Measurements from ENCODE around the gene TIMM44.

TIMM44 gene

GRCh38 chr19:7923295-7924191 is 19.9 kb downstream of the TIMM44 start:
- no peak for TF ChIP-seq CTCF (IDR thresholded peaks at IDR 0.05; ENCODE audit: unreplicated experiment in 3 of 3)
- H3K4me1 Mint-ChIP-seq = peaks cover 27% of the 10 kb centered on the region
- H3K4me3 Mint-ChIP-seq = peak overlapping the region; percentile 59 to 77 (median 74)
- H3K27ac Mint-ChIP-seq = peak overlapping the region in 1 of 3 experiments; percentile 53
- H3K9me3 Mint-ChIP-seq = no peaks in the 10 kb centered on the region
- H3K27me3 Mint-ChIP-seq (ENCODE audit: low read depth) = peaks cover 15% of the 10 kb centered on the region
- H3K36me3 Mint-ChIP-seq (ENCODE audit: low read depth) = peaks cover 5% of the 10 kb centered on the region

- no peaks in the 10 kb centered on the region for H3K9me3 Mint-ChIP-seq
- peaks cover 22% of the 10 kb centered on the region for H3K4me1 Mint-ChIP-seq
- peak overlapping the region; percentile 49 to 63 (median 59) for H3K4me3 Mint-ChIP-seq
- H3K27me3 Mint-ChIP-seq (ENCODE audit: low read depth) = peaks cover 22% of the 10 kb centered on the region
- no peaks in the 10 kb centered on the region for H3K36me3 Mint-ChIP-seq (ENCODE audit: low read depth)
- TF ChIP-seq CTCF (IDR thresholded peaks at IDR 0.05; ENCODE audit: unreplicated experiment in 3 of 3) = no peak
- peak overlapping the region in 1 of 3 experiments; percentile 53 for H3K27ac Mint-ChIP-seq
Measured at GRCh38 chr19:7922836-7923195, 20.6 kb downstream of the TIMM44 start.

- peaks cover 22% of the 10 kb centered on the region for H3K4me1 Mint-ChIP-seq
Measured at GRCh38 chr19:7921967-7922835, 21.3 kb downstream of the TIMM44 start.

GRCh38 chr19:7921302-7921966 is 22.0 kb downstream of the TIMM44 start:
- Mint-ChIP-seq H3K4me1 (peaks cover 22% of the 10 kb centered on the region), H3K36me3 (ENCODE audit: low read depth) (no peaks in the 10 kb centered on the region), H3K4me3 (peak overlapping the region; percentile 83 to 90 (median 90)), H3K9me3 (no peaks in the 10 kb centered on the region), H3K27me3 (ENCODE audit: low read depth) (peaks cover 31% of the 10 kb centered on the region), H3K27ac (peak overlapping the region; percentile 89 to 94 (median 92))
- TF ChIP-seq CTCF (IDR thresholded peaks at IDR 0.05; ENCODE audit: unreplicated experiment in 3 of 3) = no peak

More at GRCh38 chr19:7921967-7922835, 21.3 kb downstream of the TIMM44 start:
- no peak for TF ChIP-seq CTCF (IDR thresholded peaks at IDR 0.05; ENCODE audit: unreplicated experiment in 3 of 3)
- H3K27ac Mint-ChIP-seq = peak overlapping the region in 2 of 3 experiments; percentile 15 to 44
- H3K4me3 Mint-ChIP-seq = peak overlapping the region; percentile 65 to 77 (median 66)
- H3K27me3 Mint-ChIP-seq (ENCODE audit: low read depth) = peaks cover 25% of the 10 kb centered on the region
- no peaks in the 10 kb centered on the region for H3K9me3 Mint-ChIP-seq
- H3K36me3 Mint-ChIP-seq (ENCODE audit: low read depth) = no peaks in the 10 kb centered on the region

GRCh38 chr19:7920519-7921301 is 22.8 kb downstream of the TIMM44 start:
- no peaks in the 10 kb centered on the region for H3K36me3 Mint-ChIP-seq (ENCODE audit: low read depth)
- no peaks in the 10 kb centered on the region for H3K9me3 Mint-ChIP-seq
- H3K4me3 Mint-ChIP-seq = peak overlapping the region; percentile 83 to 90 (median 90)
- TF ChIP-seq CTCF (IDR thresholded peaks at IDR 0.05; ENCODE audit: unreplicated experiment in 3 of 3) = no peak
- H3K27ac Mint-ChIP-seq = peak overlapping the region; percentile 89 to 94 (median 92)
- H3K4me1 Mint-ChIP-seq = peaks cover 20% of the 10 kb centered on the region
- peaks cover 36% of the 10 kb centered on the region for H3K27me3 Mint-ChIP-seq (ENCODE audit: low read depth)

All from nephron (organoid).